Left lung (tissue), 10 donors: ENCODE results near the gene IL21. TPM values are rescaled to one million over a fixed set of nuclear protein-coding genes. Genes with fewer than 3 reads are reported as not detected.

ENCODE experiments used
- ATAC-seq: fragments of 200-7000 bp; cut with Tn5 transposase; one replicate; pipeline ENCODE4 v1.9.1; 2020; ENCODE audit warnings: moderate library complexity
- DNase-seq, 4 donors: peaks; one replicate each; pipeline ENCODE4 v3.0.0-alpha.2; 2013 to 2020
- H3K27ac ChIP-seq, 2 donors: fragments of 200-600 bp; sonication (generic) in 1 of 2; one replicate each; pipeline versions ENCODE4 v1.5.0 to v1.8.0; 2020 to 2021
- H3K27me3 ChIP-seq, 2 donors: fragments of 200-600 bp; sonication (generic) in 1 of 2; one replicate each; pipeline versions ENCODE4 v1.5.0 to v1.8.0; 2020 to 2021
- H3K36me3 ChIP-seq, 2 donors: fragments of 200-600 bp; sonication (generic) in 1 of 2; one replicate each; pipeline versions ENCODE4 v1.5.0 to v1.8.0; 2020 to 2021
- H3K4me1 ChIP-seq, 2 donors: fragments of 200-600 bp; one replicate each; pipeline ENCODE4 v1.8.0; 2021
- H3K4me3 ChIP-seq, 2 donors: fragments of 200-600 bp; sonication (generic) in 1 of 2; one replicate each; pipeline versions ENCODE4 v1.5.0 to v1.8.0; 2020 to 2021; ENCODE audit warnings: mild to moderate bottlenecking in 1 of 2
- H3K9me3 ChIP-seq, 2 donors: fragments of 200-600 bp; sonication (generic) in 1 of 2; one replicate each; pipeline versions ENCODE4 v1.5.0 to v1.8.0; 2020 to 2021
- CTCF ChIP-seq, 2 donors: fragments of 200-600 bp; sonication (generic) in 1 of 2; IDR thresholded peaks; one replicate each; pipeline versions ENCODE4 v1.5.0 to v1.8.0; 2021; ENCODE audit warnings: antibody characterized with exemption in 2 of 2
- intact Hi-C, 2 donors: fragments of 100-400 bp; cut with DNase I; formaldehyde crosslinking; loops; one replicate each; pipeline versions ENCODE4 v1.11.2 to v1.14.2; 2022
- polyA plus RNA-seq, 6 donors: library from polyadenylated mRNA; unstranded; fragments of 120-200 nt; gene quantifications; one replicate each; pipeline ENCODE4 v1.2.1, GENCODE V29; 2013; ENCODE audit not compliant: insufficient read length in 6 of 6
- total RNA-seq, 2 donors: library from RNA; stranded (reverse); fragmentation: NEBNext Ultra II Directional; extraction: Animal tissue kit (Norgen Biotek cat#: 25700); gene quantifications; one replicate each; pipeline ENCODE4 v1.2.1, GENCODE V29; 2021
- donor health status: DM: no; HTN: yes; CAD: no.
- donor health status: DM: no; HTN: no; CAD: no.

Gene IL21
- total and polyA plus RNA-seq, 8 donors = not detected

GRCh38 chr4:122616915-122617596 lies 3.8 kb downstream of the IL21 start:
- Histone ChIP-seq H3K27ac (no peak overlapping the region), H3K27me3 (no peaks in the 10 kb centered on the region), H3K9me3 (no peaks in the 10 kb centered on the region), H3K4me3 (no peak overlapping the region), H3K36me3 (no peaks in the 10 kb centered on the region), H3K4me1 (peaks cover 5 to 6% of the 10 kb centered on the region in 2 donors)
- TF ChIP-seq CTCF (IDR thresholded peaks at IDR 0.05) = no peak
- no peak for ATAC-seq
- no peak for DNase-seq
- intact Hi-C loops = no loop called here

GRCh38 chr4:122614621-122615020 lies 6.2 kb downstream of the IL21 start:
- no peaks in the 10 kb centered on the region for H3K27me3 ChIP-seq
- no peak for DNase-seq
- H3K27ac ChIP-seq = no peak overlapping the region
- no peak for TF ChIP-seq CTCF (IDR thresholded peaks at IDR 0.05)
- no peaks in the 10 kb centered on the region for H3K9me3 ChIP-seq
- no peak overlapping the region for H3K4me3 ChIP-seq
- no peaks in the 10 kb centered on the region for H3K36me3 ChIP-seq
- intact Hi-C loops = no loop called here
- peaks cover 5 to 6% of the 10 kb centered on the region in 2 donors for H3K4me1 ChIP-seq
- no peak for ATAC-seq

GRCh38 chr4:122612540-122612939 lies 8.3 kb downstream of the IL21 start:
- intact Hi-C loops = no loop called here
- Histone ChIP-seq H3K9me3 (no peaks in the 10 kb centered on the region), H3K4me1 (peaks cover 2 to 3% of the 10 kb centered on the region in 2 donors), H3K27me3 (no peaks in the 10 kb centered on the region), H3K4me3 (no peak overlapping the region), H3K36me3 (no peaks in the 10 kb centered on the region), H3K27ac (no peak overlapping the region)
- no peak for TF ChIP-seq CTCF (IDR thresholded peaks at IDR 0.05)
- no peak for ATAC-seq
- no peak for DNase-seq

- TF ChIP-seq CTCF (IDR thresholded peaks at IDR 0.05) = no peak
- peaks cover 7 to 12% of the 10 kb centered on the region in 2 donors for H3K27me3 ChIP-seq
- intact Hi-C loops = loop anchor here in 1 of 2 donors (10.0 kb wide), 2 partner anchors 108 to 318 kb away; partner anchors contain the start of gene NUDT6
- DNase-seq = no peak
- H3K36me3 ChIP-seq = no peaks in the 10 kb centered on the region
- no peak overlapping the region for H3K27ac ChIP-seq
- no peak for ATAC-seq
- H3K9me3 ChIP-seq = no peaks in the 10 kb centered on the region
- H3K4me3 ChIP-seq = no peak overlapping the region
- H3K4me1 ChIP-seq = no peaks in the 10 kb centered on the region
Observed at GRCh38 chr4:122606364-122607043, 14.4 kb downstream of the IL21 start.

- ATAC-seq (peak; percentile 78), DNase-seq (no peak)
- H3K4me3 ChIP-seq = no peak overlapping the region
- no peaks in the 10 kb centered on the region for H3K9me3 ChIP-seq
- no peaks in the 10 kb centered on the region for H3K36me3 ChIP-seq
- TF ChIP-seq CTCF (IDR thresholded peaks at IDR 0.05) = no peak
- intact Hi-C loops = loop anchor here in 1 of 2 donors (10.0 kb wide), 2 partner anchors 111 to 321 kb away; partner anchors contain the start of gene NUDT6
- H3K4me1 ChIP-seq = no peaks in the 10 kb centered on the region
- no peak overlapping the region for H3K27ac ChIP-seq
- H3K27me3 ChIP-seq = peaks cover 7 to 26% of the 10 kb centered on the region in 2 donors
Observed at GRCh38 chr4:122604146-122604545, 16.7 kb downstream of the IL21 start.
